CD4-positive, CD25-positive, alpha-beta regulatory T cell (primary cell): Measurements from ENCODE around the gene P2RY11. TPM values are rescaled to one million over a fixed set of nuclear protein-coding genes. Genes with fewer than 3 reads are reported as not detected.

Experiments
- ATAC-seq, 2 donors: fragments of 150-1000 bp; cut with Tn5 transposase; one replicate each; pipeline ENCODE4 v1.10.0; 2021; ENCODE audit warnings: low read depth in 2 of 2, moderate number of reproducible peaks in 2 of 2, moderate library complexity in 1 of 2
- DNase-seq, 3 donors: peaks; one replicate each; pipeline versions ENCODE4 v3.0.0 to v3.0.0-alpha.2; 2012 to 2022; ENCODE audit warnings: mixed read lengths in 1 of 3
- H3K27ac ChIP-seq: one replicate; pipeline ENCODE4 v1.7.0; 2013; ENCODE audit warnings: mild to moderate bottlenecking, low read length; ENCODE audit not compliant: insufficient read depth, poor library complexity, severe bottlenecking
- H3K27me3 ChIP-seq: one replicate; pipeline ENCODE4 v1.7.0; 2013; ENCODE audit warnings: low read length; ENCODE audit not compliant: control insufficient read depth, insufficient read depth
- H3K36me3 ChIP-seq: one replicate; pipeline ENCODE4 v1.7.0; 2013; ENCODE audit warnings: mild to moderate bottlenecking, low read length, moderate library complexity; ENCODE audit not compliant: control insufficient read depth, insufficient read depth
- H3K4me1 ChIP-seq: 2 replicates; pipeline ENCODE4 v1.7.0; 2013; ENCODE audit warnings: mild to moderate bottlenecking, low read length; ENCODE audit not compliant: insufficient read depth, control insufficient read depth, poor library complexity, severe bottlenecking
- H3K4me3 ChIP-seq: one replicate; pipeline ENCODE4 v1.7.0; 2013; ENCODE audit warnings: low read depth, mild to moderate bottlenecking, low read length, moderate library complexity
- H3K9me3 ChIP-seq, 2 experiments: 1 replicate in 1 of 2; 2 replicates in 1 of 2; pipeline ENCODE4 v1.7.0; 2013; ENCODE audit warnings: low read length in 2 of 2, mild to moderate bottlenecking in 1 of 2, moderate library complexity in 1 of 2; ENCODE audit not compliant: control insufficient read depth in 2 of 2
- H3K27ac Mint-ChIP-seq, 3 donors: one replicate each; pipeline ENCODE4 v1.8.0; 2020 to 2022; ENCODE audit warnings: mild to moderate bottlenecking in 3 of 3, mixed read lengths in 3 of 3, moderate library complexity in 2 of 3
- H3K27me3 Mint-ChIP-seq: one replicate; pipeline ENCODE4 v1.8.0; 2022; ENCODE audit warnings: mild to moderate bottlenecking, mixed read lengths
- H3K36me3 Mint-ChIP-seq: one replicate; pipeline ENCODE4 v1.8.0; 2020; ENCODE audit warnings: mixed read lengths
- H3K4me1 Mint-ChIP-seq, 4 donors: one replicate each; pipeline ENCODE4 v1.8.0; 2020 to 2022; ENCODE audit warnings: mixed read lengths in 4 of 4, mild to moderate bottlenecking in 1 of 4
- H3K4me3 Mint-ChIP-seq, 4 donors: one replicate each; pipeline ENCODE4 v1.8.0; 2020 to 2022; ENCODE audit warnings: mild to moderate bottlenecking in 4 of 4, mixed read lengths in 4 of 4, moderate library complexity in 3 of 4
- H3K9me3 Mint-ChIP-seq, 7 donors: one replicate each; pipeline ENCODE4 v1.8.0; 2020 to 2022; ENCODE audit warnings: mixed read lengths in 7 of 7, mild to moderate bottlenecking in 3 of 7, moderate library complexity in 2 of 7
- polyA plus RNA-seq, 4 donors: library from polyadenylated mRNA; unstranded; fragments of 300-500 nt; fragmentation: Illumina TruSeq; gene quantifications; one replicate each; pipeline ENCODE4 v1.2.3, GENCODE V29; 2021
- total RNA-seq: library from RNA; stranded (reverse); gene quantifications from one replicate; pipeline ENCODE4 v1.2.3, GENCODE V29; 2022

P2RY11 gene
- total and polyA plus RNA-seq, 5 donors from 2014 or later = 0.64 to 23.0 (median 2.0) TPM

DNA sequence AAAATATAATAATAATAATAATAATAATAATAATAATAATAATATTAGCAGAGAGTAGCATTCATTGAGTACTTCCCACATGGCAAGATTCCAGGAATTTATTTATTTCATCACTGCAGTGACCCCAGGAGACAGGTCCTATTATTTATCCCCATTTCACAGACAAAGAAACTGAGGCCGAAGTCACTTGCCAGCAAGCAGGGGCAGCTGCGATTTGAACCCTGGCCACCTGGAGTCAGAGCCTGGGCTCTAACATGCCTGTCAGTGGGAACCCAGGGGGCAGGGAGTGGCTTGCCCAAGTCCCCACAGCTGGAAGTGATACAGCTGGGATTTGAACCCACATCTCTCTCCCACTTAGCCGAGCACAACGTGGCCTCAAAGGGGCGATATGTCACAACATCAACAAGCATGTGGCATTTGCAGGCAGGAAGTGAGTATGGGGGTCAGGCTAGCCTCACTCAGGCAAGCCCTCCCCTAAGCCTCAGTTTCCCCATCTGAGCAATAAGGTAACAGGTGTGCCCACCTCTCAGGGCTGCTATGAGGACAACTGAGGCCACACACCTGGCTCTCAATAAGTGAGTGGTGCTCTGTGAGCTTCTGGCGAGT, 22.4 kb upstream of the P2RY11 start:
- Mint-ChIP-seq H3K4me3 (peak overlapping the region in 2 of 4 donors; percentile 51 to 60), H3K27me3 (no peaks in the 10 kb centered on the region), H3K36me3 (peaks cover 25% of the 10 kb centered on the region)

GRCh38 chr19:10089801-10090375, 21.6 kb upstream of the P2RY11 start:
- ATAC-seq = no peak
- Mint-ChIP-seq H3K4me3 (peak overlapping the region in 2 of 4 donors; percentile 60 to 70), H3K4me1 (peaks cover 0 to 27% (median 8%) of the 10 kb centered on the region in 4 donors), H3K27me3 (no peaks in the 10 kb centered on the region), H3K9me3 (peaks cover 0 to 2% (median 0%) of the 10 kb centered on the region in 7 donors), H3K27ac (peak overlapping the region in 1 of 3 donors; percentile 91), H3K36me3 (peaks cover 25% of the 10 kb centered on the region)
- peaks cover 11% of the 10 kb centered on the region for H3K4me1 ChIP-seq
- no peaks in the 10 kb centered on the region for H3K9me3 ChIP-seq
- H3K4me3 ChIP-seq = no peak overlapping the region
- no peak overlapping the region for H3K27ac ChIP-seq
- H3K36me3 ChIP-seq = peaks cover 37% of the 10 kb centered on the region
- DNase-seq = no peak
- H3K27me3 ChIP-seq = no peaks in the 10 kb centered on the region

More for the DNA sequence above, 22.4 kb upstream of the P2RY11 start:
- H3K27ac Mint-ChIP-seq = no peak overlapping the region
- DNase-seq (no peak), ATAC-seq (no peak)
- peaks cover 0 to 27% (median 9%) of the 10 kb centered on the region in 4 donors for H3K4me1 Mint-ChIP-seq
- H3K4me1 ChIP-seq = peaks cover 11% of the 10 kb centered on the region
- no peak overlapping the region for H3K4me3 ChIP-seq
- no peaks in the 10 kb centered on the region for H3K9me3 ChIP-seq
- H3K27me3 ChIP-seq = no peaks in the 10 kb centered on the region
- peaks cover 37% of the 10 kb centered on the region for H3K36me3 ChIP-seq
- H3K27ac ChIP-seq = no peak overlapping the region
- H3K9me3 Mint-ChIP-seq = peaks cover 0 to 3% (median 0%) of the 10 kb centered on the region in 7 donors

DNA sequence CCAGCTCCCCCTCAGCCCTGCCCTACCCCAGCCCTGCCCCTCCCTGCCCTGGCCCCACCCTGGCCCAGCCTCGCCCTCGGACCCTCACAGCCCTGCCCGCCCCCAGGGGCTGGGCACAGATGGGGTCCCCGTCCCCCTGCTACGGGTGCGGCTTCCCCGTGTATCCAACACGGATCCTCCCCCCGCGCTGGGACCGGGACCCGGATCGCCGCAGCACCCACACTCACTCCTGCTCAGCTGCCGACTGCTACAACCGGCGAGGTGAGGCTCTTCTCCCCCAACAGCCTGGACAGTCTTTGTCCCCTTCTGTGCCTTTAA, 20.2 kb upstream of the P2RY11 start:
- H3K27me3 Mint-ChIP-seq = no peaks in the 10 kb centered on the region
- peaks cover 25% of the 10 kb centered on the region for H3K36me3 Mint-ChIP-seq

DNA sequence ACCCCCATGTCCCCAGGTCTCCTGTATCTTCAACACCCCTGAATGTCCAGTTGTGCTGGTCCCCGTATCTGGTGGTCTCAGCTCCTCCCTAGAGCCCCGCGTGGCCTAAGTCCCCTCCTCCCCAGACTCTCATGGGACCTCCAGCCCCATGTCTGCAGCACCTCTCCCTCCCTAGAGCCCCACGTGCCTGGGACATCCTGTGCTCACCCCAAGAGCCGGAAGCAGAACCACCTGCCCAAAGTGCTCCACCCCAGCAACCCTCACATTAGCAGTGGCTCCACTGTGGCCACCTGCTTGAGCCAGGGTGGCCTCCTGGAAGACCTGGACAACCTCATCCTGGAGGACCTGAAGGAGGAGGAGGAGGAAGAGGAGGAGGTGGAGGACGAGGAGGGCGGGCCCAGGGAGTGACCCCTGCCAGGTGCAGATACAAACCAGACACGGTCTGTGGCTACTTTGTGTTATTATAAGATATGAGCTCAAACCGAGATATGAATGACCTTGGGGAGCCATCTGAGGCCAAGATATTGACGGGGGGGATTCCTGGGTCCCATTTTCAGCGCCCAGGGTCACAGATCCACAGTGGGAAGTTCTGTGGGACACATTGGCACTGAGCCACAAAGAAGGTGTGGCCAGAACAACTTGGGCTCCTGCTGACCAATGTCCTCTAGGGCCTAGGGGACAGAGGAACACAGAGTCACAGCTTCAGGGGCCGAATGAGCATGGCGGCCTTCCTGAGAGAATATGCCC, 19.4 kb upstream of the P2RY11 start:
- Mint-ChIP-seq H3K27ac (peak overlapping the region in 2 of 3 donors; percentile 42 to 67), H3K27me3 (no peaks in the 10 kb centered on the region), H3K4me1 (peaks cover 5 to 30% (median 9%) of the 10 kb centered on the region in 4 donors), H3K9me3 (peaks cover 0 to 2% (median 0%) of the 10 kb centered on the region in 7 donors), H3K36me3 (peaks cover 25% of the 10 kb centered on the region), H3K4me3 (peak overlapping the region in 1 of 4 donors; percentile 69)
- Histone ChIP-seq H3K4me1 (peaks cover 17% of the 10 kb centered on the region), H3K27ac (no peak overlapping the region), H3K27me3 (no peaks in the 10 kb centered on the region), H3K4me3 (no peak overlapping the region), H3K9me3 (no peaks in the 10 kb centered on the region), H3K36me3 (peaks cover 37% of the 10 kb centered on the region)
- DNase-seq (no peak), ATAC-seq (no peak)

More for the DNA sequence above, 20.2 kb upstream of the P2RY11 start:
- peak overlapping the region in 2 of 3 donors; percentile 42 to 67 for H3K27ac Mint-ChIP-seq
- DNase-seq (no peak), ATAC-seq (no peak)
- peaks cover 5 to 29% (median 10%) of the 10 kb centered on the region in 4 donors for H3K4me1 Mint-ChIP-seq
- H3K36me3 ChIP-seq = peaks cover 37% of the 10 kb centered on the region
- no peak overlapping the region for H3K27ac ChIP-seq
- no peaks in the 10 kb centered on the region for H3K9me3 ChIP-seq
- H3K4me1 ChIP-seq = peaks cover 17% of the 10 kb centered on the region
- no peak overlapping the region for H3K4me3 ChIP-seq
- peak overlapping the region in 1 of 4 donors; percentile 69 for H3K4me3 Mint-ChIP-seq
- no peaks in the 10 kb centered on the region for H3K27me3 ChIP-seq
- peaks cover 0 to 2% (median 0%) of the 10 kb centered on the region in 7 donors for H3K9me3 Mint-ChIP-seq

GRCh38 chr19:10092648-10093294, 18.7 kb upstream of the P2RY11 start:
- no peaks in the 10 kb centered on the region for H3K9me3 ChIP-seq
- no peak for ATAC-seq
- no peaks in the 10 kb centered on the region for H3K27me3 ChIP-seq
- peaks cover 15% of the 10 kb centered on the region for H3K4me1 ChIP-seq
- no peak for DNase-seq
- Mint-ChIP-seq H3K27me3 (no peaks in the 10 kb centered on the region), H3K36me3 (peaks cover 25% of the 10 kb centered on the region), H3K4me1 (peaks cover 0 to 23% (median 6%) of the 10 kb centered on the region in 4 donors), H3K9me3 (no peaks in the 10 kb centered on the region), H3K27ac (peak overlapping the region; percentile 57 to 89 (median 68)), H3K4me3 (peak overlapping the region in 2 of 4 donors; percentile 1 to 82)
- H3K36me3 ChIP-seq = peaks cover 37% of the 10 kb centered on the region
- H3K27ac ChIP-seq = no peak overlapping the region
- H3K4me3 ChIP-seq = no peak overlapping the region

DNA sequence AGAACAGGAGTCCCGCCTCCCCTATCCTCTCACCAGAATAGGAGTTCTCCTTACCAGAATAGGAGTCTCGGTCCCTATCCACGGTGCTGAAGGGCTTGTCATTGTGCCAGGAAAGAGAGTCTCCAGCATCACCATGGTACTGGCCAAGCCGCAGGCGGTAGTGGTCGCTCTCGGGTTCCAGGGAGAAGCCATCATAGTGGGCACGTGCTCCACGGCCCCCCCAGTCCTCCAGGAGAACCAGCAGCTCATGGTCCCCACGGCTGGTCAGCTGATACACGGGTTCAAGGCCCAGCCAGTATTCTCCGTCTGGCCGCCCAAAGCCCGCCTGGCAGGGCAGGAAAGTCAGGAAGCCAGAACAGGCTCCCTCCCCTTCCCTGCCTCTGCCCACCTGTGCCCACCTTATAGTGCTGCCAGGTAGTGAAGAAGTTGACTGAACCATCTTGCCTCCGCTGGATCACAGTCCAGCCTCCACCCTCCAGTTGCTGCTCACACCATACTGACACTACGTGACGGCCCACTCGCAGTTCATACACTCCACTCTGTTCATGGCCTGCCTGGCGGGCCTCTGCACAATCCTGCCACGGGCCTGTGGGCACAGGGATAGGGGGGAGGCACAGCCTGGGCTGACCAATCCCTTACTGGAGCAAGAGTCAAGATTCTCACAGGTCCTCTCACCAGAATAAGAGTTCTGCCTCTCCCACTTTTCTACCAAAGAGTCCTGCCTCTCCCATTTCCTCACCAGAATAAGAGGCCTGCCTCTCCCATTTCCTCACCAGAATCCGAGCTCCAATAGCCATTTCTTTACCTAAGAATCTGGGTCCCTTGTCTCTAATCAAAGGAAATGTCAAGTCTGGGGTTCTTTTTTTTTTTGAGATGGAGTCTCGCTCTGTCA, 18.0 kb upstream of the P2RY11 start:
- Mint-ChIP-seq H3K4me3 (peak overlapping the region in 2 of 4 donors; percentile 1 to 82), H3K9me3 (no peaks in the 10 kb centered on the region), H3K36me3 (peaks cover 25% of the 10 kb centered on the region), H3K27ac (peak overlapping the region in 2 of 3 donors; percentile 57 to 68), H3K27me3 (no peaks in the 10 kb centered on the region), H3K4me1 (peaks cover 0 to 26% (median 6%) of the 10 kb centered on the region in 4 donors)
- H3K27me3 ChIP-seq = no peaks in the 10 kb centered on the region
- no peak overlapping the region for H3K27ac ChIP-seq
- peaks cover 37% of the 10 kb centered on the region for H3K36me3 ChIP-seq
- no peak overlapping the region for H3K4me3 ChIP-seq
- no peak for ATAC-seq
- DNase-seq = no peak
- H3K9me3 ChIP-seq = no peaks in the 10 kb centered on the region
- peaks cover 15% of the 10 kb centered on the region for H3K4me1 ChIP-seq

GRCh38 chr19:10095622-10095947, 15.9 kb upstream of the P2RY11 start:
- Mint-ChIP-seq H3K4me1 (peaks cover 5 to 39% (median 12%) of the 10 kb centered on the region in 4 donors), H3K9me3 (no peaks in the 10 kb centered on the region), H3K4me3 (peak overlapping the region; percentile 26 to 87 (median 52)), H3K27ac (peak overlapping the region in 1 of 3 donors; percentile 67), H3K36me3 (peaks cover 19% of the 10 kb centered on the region), H3K27me3 (no peaks in the 10 kb centered on the region)
- Histone ChIP-seq H3K4me3 (no peak overlapping the region), H3K27me3 (no peaks in the 10 kb centered on the region), H3K27ac (peak overlapping the region; percentile 65), H3K36me3 (peaks cover 24% of the 10 kb centered on the region), H3K9me3 (no peaks in the 10 kb centered on the region), H3K4me1 (peaks cover 15% of the 10 kb centered on the region)
- DNase-seq = no peak
- ATAC-seq = no peak
